ENCODE measurements around the gene APOL6. TPM values are rescaled to one million over a fixed set of nuclear protein-coding genes. Genes with fewer than 3 reads are reported as not detected.

Gene APOL6
- total and polyA plus RNA-seq, 8 donors: 2.0 to 12.6 (median 3.7) TPM

GRCh38 chr22:35629406-35630216, 18.6 kb upstream of the APOL6 start:
- DNase-seq (peak in 4 of 6 donors; percentile 39 to 53 (median 50)), ATAC-seq (peak in 1 of 4 donors; percentile 5), FAIRE-seq (no peak)
- intact Hi-C loops (cut with DNase I): loop anchor here in 2 of 3 donors (10.0 kb wide), 2 partner anchors 295 to 485 kb away; no protein-coding TSS in a partner anchor
- H3K27ac ChIP-seq: peak overlapping the region in 3 of 4 donors; percentile 4 to 67 (median 54)
- TF ChIP-seq, protein P1, sequence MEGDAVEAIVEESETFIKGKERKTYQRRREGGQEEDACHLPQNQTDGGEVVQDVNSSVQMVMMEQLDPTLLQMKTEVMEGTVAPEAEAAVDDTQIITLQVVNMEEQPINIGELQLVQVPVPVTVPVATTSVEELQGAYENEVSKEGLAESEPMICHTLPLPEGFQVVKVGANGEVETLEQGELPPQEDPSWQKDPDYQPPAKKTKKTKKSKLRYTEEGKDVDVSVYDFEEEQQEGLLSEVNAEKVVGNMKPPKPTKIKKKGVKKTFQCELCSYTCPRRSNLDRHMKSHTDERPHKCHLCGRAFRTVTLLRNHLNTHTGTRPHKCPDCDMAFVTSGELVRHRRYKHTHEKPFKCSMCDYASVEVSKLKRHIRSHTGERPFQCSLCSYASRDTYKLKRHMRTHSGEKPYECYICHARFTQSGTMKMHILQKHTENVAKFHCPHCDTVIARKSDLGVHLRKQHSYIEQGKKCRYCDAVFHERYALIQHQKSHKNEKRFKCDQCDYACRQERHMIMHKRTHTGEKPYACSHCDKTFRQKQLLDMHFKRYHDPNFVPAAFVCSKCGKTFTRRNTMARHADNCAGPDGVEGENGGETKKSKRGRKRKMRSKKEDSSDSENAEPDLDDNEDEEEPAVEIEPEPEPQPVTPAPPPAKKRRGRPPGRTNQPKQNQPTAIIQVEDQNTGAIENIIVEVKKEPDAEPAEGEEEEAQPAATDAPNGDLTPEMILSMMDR (IDR thresholded peaks at IDR 0.05): no peak
- no peaks in the 10 kb centered on the region for H3K27me3 ChIP-seq
- H3K9me3 ChIP-seq: no peaks in the 10 kb centered on the region
- no peak overlapping the region for H3K4me3 ChIP-seq
- H3K36me3 ChIP-seq: no peaks in the 10 kb centered on the region
- H3K4me1 ChIP-seq: peaks cover 0 to 3% (median 0%) of the 10 kb centered on the region in 3 donors
- WGBS, 2 donors: 48% methylated on average over 9 of the region's 9 CpGs

- intact Hi-C loops (cut with DNase I): no loop called here
- Histone ChIP-seq H3K9me3 (no peaks in the 10 kb centered on the region), H3K4me3 (no peak overlapping the region), H3K27me3 (no peaks in the 10 kb centered on the region), H3K27ac (no peak overlapping the region), H3K4me1 (peaks cover 0 to 3% (median 0%) of the 10 kb centered on the region in 3 donors), H3K36me3 (no peaks in the 10 kb centered on the region)
- TF ChIP-seq, protein P1 (IDR thresholded peaks at IDR 0.05): no peak
- ATAC-seq (no peak), DNase-seq (peak in 1 of 6 donors; percentile 41), FAIRE-seq (no peak)
- WGBS, 2 donors: 87 to 90% methylated on average over 4 of the region's 4 CpGs
These were observed 17.9 kb upstream of the APOL6 start for GRCh38 chr22:35630387-35630793.

DNA sequence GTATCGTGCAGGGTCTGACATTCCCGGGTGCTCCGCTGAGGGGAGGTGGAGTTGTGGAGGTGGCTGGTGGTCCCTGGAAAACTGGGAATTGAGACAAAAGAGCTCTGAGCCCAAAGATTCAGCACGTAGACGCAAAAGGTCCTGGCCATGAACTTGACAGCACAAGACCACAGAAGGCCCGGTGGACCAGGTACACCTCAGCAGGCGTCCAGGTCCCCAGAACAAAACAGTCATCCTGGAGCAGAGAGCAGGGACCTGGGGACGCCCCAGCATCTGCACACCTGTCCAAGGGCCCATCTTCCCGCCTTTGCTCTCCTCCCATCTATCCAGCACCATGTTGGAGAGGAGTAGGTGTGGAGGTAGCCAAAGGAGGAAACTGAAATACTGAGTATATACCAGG, 17.4 kb upstream of the APOL6 start:
- Histone ChIP-seq H3K36me3 (no peaks in the 10 kb centered on the region), H3K27ac (no peak overlapping the region), H3K4me1 (peaks cover 0 to 3% (median 0%) of the 10 kb centered on the region in 3 donors), H3K9me3 (no peaks in the 10 kb centered on the region), H3K4me3 (no peak overlapping the region), H3K27me3 (no peaks in the 10 kb centered on the region)
- FAIRE-seq (no peak), ATAC-seq (no peak), DNase-seq (peak in 1 of 6 donors; percentile 35)
- intact Hi-C loops (cut with DNase I): no loop called here
- 94 to 95% methylated on average over 9 of the region's 9 CpGs for WGBS, 2 donors
- TF ChIP-seq, protein P1 (IDR thresholded peaks at IDR 0.05): no peak

- H3K9me3 ChIP-seq: no peaks in the 10 kb centered on the region
- no peaks in the 10 kb centered on the region for H3K36me3 ChIP-seq
- DNase-seq: peak in 3 of 6 donors; percentile 51 to 70 (median 60)
- 30 to 33% methylated on average over 5 of the region's 5 CpGs for WGBS, 2 donors
- ATAC-seq: peak in 2 of 4 donors; percentile 14 to 32
- H3K4me3 ChIP-seq: no peak overlapping the region
- TF ChIP-seq, protein P1 (IDR thresholded peaks at IDR 0.05): peak in 3 of 4 donors; percentile 17 to 44 (median 38)
- no peaks in the 10 kb centered on the region for H3K27me3 ChIP-seq
- FAIRE-seq: no peak
- intact Hi-C loops (cut with DNase I): no loop called here
- H3K27ac ChIP-seq: no peak overlapping the region
- peaks cover 0 to 3% (median 0%) of the 10 kb centered on the region in 3 donors for H3K4me1 ChIP-seq
These were observed 16.6 kb upstream of the APOL6 start for GRCh38 chr22:35631597-35631996.

DNA sequence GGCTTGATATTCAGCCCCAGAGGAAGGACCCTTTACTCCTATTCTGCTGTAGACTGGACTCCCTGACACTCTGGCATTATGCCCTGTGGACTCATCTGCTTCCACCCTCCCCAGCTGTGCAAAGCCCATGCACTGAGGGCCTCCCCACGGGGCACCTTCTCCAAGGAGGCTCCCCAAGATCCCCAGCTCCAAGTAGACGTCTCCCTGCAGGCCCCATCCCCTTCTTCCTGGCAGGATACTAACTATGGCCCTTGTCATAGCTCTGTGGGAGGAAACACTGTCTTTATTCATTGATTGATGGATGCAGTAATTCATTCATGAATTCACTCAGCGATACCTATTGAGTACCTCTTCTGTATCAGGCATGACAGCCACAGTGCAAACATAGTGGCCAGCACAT, 15.3 kb upstream of the APOL6 start:
- no peak for FAIRE-seq
- no peaks in the 10 kb centered on the region for H3K36me3 ChIP-seq
- intact Hi-C loops (cut with DNase I): no loop called here
- H3K27me3 ChIP-seq: no peaks in the 10 kb centered on the region
- H3K4me1 ChIP-seq: no peaks in the 10 kb centered on the region
- no peak overlapping the region for H3K27ac ChIP-seq
- no peak overlapping the region for H3K4me3 ChIP-seq
- DNase-seq: peak in 1 of 6 donors; percentile 1
- TF ChIP-seq, protein P1 (IDR thresholded peaks at IDR 0.05): no peak
- no peaks in the 10 kb centered on the region for H3K9me3 ChIP-seq
- no peak for ATAC-seq
- WGBS, 2 donors: 63 to 64% methylated on average over 3 of the region's 3 CpGs

Data from pancreas (tissue), 10 donors.